Trophoblast cell (in vitro differentiated cells and primary cell): ENCODE results near the gene CTDSPL.

Experiments
- DNase-seq, 2 donors: peaks; one replicate each; pipeline ENCODE4 v3.0.0-alpha.2; 2016
- H2AFZ ChIP-seq: 2 replicates; pipeline ENCODE4 v1.6.1; 2013; ENCODE audit warnings: low read length, moderate library complexity, mild to moderate bottlenecking; ENCODE audit not compliant: insufficient read depth, poor library complexity
- H2AK5ac ChIP-seq: 2 replicates; pipeline ENCODE4 v1.6.1; 2013; ENCODE audit warnings: mild to moderate bottlenecking, low read length
- H2BK120ac ChIP-seq: 2 replicates; pipeline ENCODE4 v1.6.1; 2013; ENCODE audit warnings: low read length, mild to moderate bottlenecking, moderate library complexity; ENCODE audit not compliant: insufficient read depth, poor library complexity
- H2BK12ac ChIP-seq: 2 replicates; pipeline ENCODE4 v1.6.1; 2013; ENCODE audit warnings: mild to moderate bottlenecking, low read length, moderate library complexity
- H2BK5ac ChIP-seq: 2 replicates; pipeline ENCODE4 v1.6.1; 2013; ENCODE audit warnings: low read length, low read depth, moderate library complexity, mild to moderate bottlenecking; ENCODE audit not compliant: poor library complexity
- H3K14ac ChIP-seq: 2 replicates; pipeline ENCODE4 v1.6.1; 2013; ENCODE audit warnings: mild to moderate bottlenecking, low read length
- H3K18ac ChIP-seq: 2 replicates; pipeline ENCODE4 v1.6.1; 2013; ENCODE audit warnings: mild to moderate bottlenecking, low read length
- H3K23ac ChIP-seq: 2 replicates; pipeline ENCODE4 v1.6.1; 2013; ENCODE audit warnings: low read length
- H3K27ac ChIP-seq: 2 replicates; pipeline ENCODE4 v1.5.1; 2013; ENCODE audit warnings: low read depth, mild to moderate bottlenecking, inconsistent platforms, low read length, moderate library complexity
- H3K27me3 ChIP-seq: 2 replicates; pipeline ENCODE4 v1.6.1; 2013; ENCODE audit warnings: inconsistent platforms, mild to moderate bottlenecking, low read length, moderate library complexity; ENCODE audit not compliant: insufficient read depth
- H3K36me3 ChIP-seq, 2 experiments: 1 replicate in 1 of 2; 2 replicates in 1 of 2; pipeline ENCODE4 v1.6.1; 2013; ENCODE audit warnings: low read length in 2 of 2, mild to moderate bottlenecking in 2 of 2, moderate library complexity in 1 of 2; ENCODE audit not compliant: insufficient read depth in 2 of 2, control insufficient read depth in 1 of 2
- H3K4ac ChIP-seq: 2 replicates; pipeline ENCODE4 v1.6.1; 2013; ENCODE audit warnings: low read depth, mild to moderate bottlenecking, low read length, moderate library complexity
- H3K4me1 ChIP-seq, 2 experiments: 1 replicate in 1 of 2; 2 replicates in 1 of 2; pipeline ENCODE4 v1.6.1; 2013; ENCODE audit warnings: low read length in 2 of 2, mild to moderate bottlenecking in 2 of 2, moderate library complexity in 1 of 2; ENCODE audit not compliant: insufficient read depth in 2 of 2, control insufficient read depth in 1 of 2
- H3K4me2 ChIP-seq: 2 replicates; pipeline ENCODE4 v1.6.1; 2013; ENCODE audit warnings: inconsistent platforms, mild to moderate bottlenecking, low read length, moderate library complexity
- H3K4me3 ChIP-seq: 2 replicates; pipeline ENCODE4 v1.5.1; 2013; ENCODE audit warnings: mild to moderate bottlenecking, low read depth, low read length, inconsistent platforms
- H3K79me1 ChIP-seq: one replicate; pipeline ENCODE4 v1.6.1; 2013; ENCODE audit warnings: low read length
- H3K79me2 ChIP-seq: 2 replicates; pipeline ENCODE4 v1.6.1; 2013; ENCODE audit warnings: low read length, mild to moderate bottlenecking; ENCODE audit not compliant: control insufficient read depth, insufficient read depth, poor library complexity
- H3K9ac ChIP-seq: 2 replicates; pipeline ENCODE4 v1.6.1; 2013; ENCODE audit warnings: mild to moderate bottlenecking, low read length
- H3K9me3 ChIP-seq: 2 replicates; pipeline ENCODE4 v1.6.1; 2013; ENCODE audit warnings: low read depth, mild to moderate bottlenecking, control low read depth, inconsistent platforms, low read length; ENCODE audit not compliant: insufficient read depth
- H4K12ac ChIP-seq: 2 replicates; pipeline ENCODE4 v1.6.1; 2013; ENCODE audit warnings: low read depth, mild to moderate bottlenecking, low read length, moderate library complexity
- H4K8ac ChIP-seq: 2 replicates; pipeline ENCODE4 v1.6.1; 2013; ENCODE audit warnings: low read depth, mild to moderate bottlenecking, low read length, moderate library complexity
- H4K91ac ChIP-seq: one replicate; pipeline ENCODE4 v1.6.1; 2013; ENCODE audit warnings: low read depth, mild to moderate bottlenecking, low read length, moderate library complexity
- WGBS: extraction: QIAGEN DNeasy Blood & Tissue Kit; methylation state at CpG from one replicate; pipeline ENCODE4 v1.1.7; 2013; ENCODE audit warnings: missing lambda C conversion rate; ENCODE audit not compliant: insufficient read length, insufficient coverage; ENCODE audit errors: extremely low coverage; 5-methylcytosine and 5-hydroxymethylcytosine counted together

CTDSPL gene

GRCh38 chr3:37941608-37942508 is 80.2 kb downstream of the CTDSPL start:
- no peaks in the 10 kb centered on the region for H3K36me3 ChIP-seq
- H4K8ac ChIP-seq, result no peak overlapping the region
- no peaks in the 10 kb centered on the region for H3K27me3 ChIP-seq
- H3K4ac ChIP-seq, result no peak overlapping the region
- no peak overlapping the region for H4K12ac ChIP-seq
- peaks cover 38 to 48% of the 10 kb centered on the region in 2 experiments for H3K4me1 ChIP-seq
- no peak overlapping the region for H2BK12ac ChIP-seq
- no peak overlapping the region for H2AK5ac ChIP-seq
- peak overlapping the region; percentile 39 for H4K91ac ChIP-seq
- H2BK5ac ChIP-seq, result no peak overlapping the region
- no peak overlapping the region for H3K9ac ChIP-seq
- no peak overlapping the region for H3K23ac ChIP-seq
- peaks cover 4% of the 10 kb centered on the region for H3K79me2 ChIP-seq
- H2BK120ac ChIP-seq, result no peak overlapping the region
- no peak overlapping the region for H3K4me3 ChIP-seq
- no peak overlapping the region for H3K27ac ChIP-seq
- H2AFZ ChIP-seq, result no peak overlapping the region
- no CpG with 5 or more reads among the region's 12 CpGs for WGBS
- peak in 1 of 2 donors; percentile 39 for DNase-seq
- H3K14ac ChIP-seq, result no peak overlapping the region
- H3K4me2 ChIP-seq, result no peak overlapping the region
- no peaks in the 10 kb centered on the region for H3K9me3 ChIP-seq
- peaks cover 23% of the 10 kb centered on the region for H3K79me1 ChIP-seq
- peak overlapping the region; percentile 4 for H3K18ac ChIP-seq

GRCh38 chr3:37942646-37943045 is 81.0 kb downstream of the CTDSPL start:
- Histone ChIP-seq H4K8ac (no peak overlapping the region), H3K23ac (no peak overlapping the region), H2BK120ac (no peak overlapping the region), H3K4me1 (peaks cover 36 to 43% of the 10 kb centered on the region in 2 experiments), H3K14ac (no peak overlapping the region), H4K91ac (no peak overlapping the region), H3K27ac (no peak overlapping the region), H4K12ac (no peak overlapping the region), H3K9me3 (no peaks in the 10 kb centered on the region), H2AFZ (no peak overlapping the region), H3K79me2 (peaks cover 2% of the 10 kb centered on the region), H3K36me3 (no peaks in the 10 kb centered on the region), H3K4me3 (no peak overlapping the region), H3K4me2 (no peak overlapping the region), H3K4ac (no peak overlapping the region), H2BK5ac (no peak overlapping the region), H3K79me1 (peaks cover 18% of the 10 kb centered on the region), H3K18ac (no peak overlapping the region), H3K27me3 (no peaks in the 10 kb centered on the region), H2AK5ac (no peak overlapping the region), H2BK12ac (no peak overlapping the region), H3K9ac (no peak overlapping the region)
- DNase-seq, result no peak
- no CpG with 5 or more reads among the region's 2 CpGs for WGBS

GRCh38 chr3:37943126-37943525 is 81.4 kb downstream of the CTDSPL start:
- H3K14ac ChIP-seq, result no peak overlapping the region
- no peaks in the 10 kb centered on the region for H3K36me3 ChIP-seq
- peaks cover 18% of the 10 kb centered on the region for H3K79me1 ChIP-seq
- no peak overlapping the region for H4K8ac ChIP-seq
- H2BK120ac ChIP-seq, result no peak overlapping the region
- H3K27me3 ChIP-seq, result no peaks in the 10 kb centered on the region
- DNase-seq, result no peak
- no peaks in the 10 kb centered on the region for H3K9me3 ChIP-seq
- no peak overlapping the region for H3K9ac ChIP-seq
- no CpG with 5 or more reads among the region's 4 CpGs for WGBS
- H2AK5ac ChIP-seq, result no peak overlapping the region
- no peak overlapping the region for H3K27ac ChIP-seq
- no peak overlapping the region for H4K12ac ChIP-seq
- no peak overlapping the region for H2AFZ ChIP-seq
- H3K4me3 ChIP-seq, result no peak overlapping the region
- H4K91ac ChIP-seq, result no peak overlapping the region
- H2BK5ac ChIP-seq, result no peak overlapping the region
- H3K4me1 ChIP-seq, result peaks cover 32 to 38% of the 10 kb centered on the region in 2 experiments
- no peak overlapping the region for H3K23ac ChIP-seq
- H3K4me2 ChIP-seq, result no peak overlapping the region
- no peak overlapping the region for H3K4ac ChIP-seq
- no peak overlapping the region for H2BK12ac ChIP-seq
- H3K18ac ChIP-seq, result no peak overlapping the region
- peaks cover 2% of the 10 kb centered on the region for H3K79me2 ChIP-seq

- Histone ChIP-seq H3K18ac (no peak overlapping the region), H4K8ac (no peak overlapping the region), H3K4me2 (no peak overlapping the region), H2BK12ac (no peak overlapping the region), H2BK5ac (no peak overlapping the region), H3K27ac (peak overlapping the region; percentile 8), H4K12ac (no peak overlapping the region), H3K36me3 (no peaks in the 10 kb centered on the region), H3K79me2 (peaks cover 2% of the 10 kb centered on the region), H3K27me3 (no peaks in the 10 kb centered on the region), H2BK120ac (no peak overlapping the region), H4K91ac (no peak overlapping the region), H3K14ac (no peak overlapping the region), H2AK5ac (no peak overlapping the region), H3K4ac (no peak overlapping the region), H3K9me3 (no peaks in the 10 kb centered on the region), H3K4me3 (no peak overlapping the region), H3K9ac (no peak overlapping the region), H3K79me1 (peaks cover 16% of the 10 kb centered on the region), H2AFZ (no peak overlapping the region), H3K23ac (no peak overlapping the region), H3K4me1 (peaks cover 32 to 38% of the 10 kb centered on the region in 2 experiments)
- WGBS, result no CpG with 5 or more reads among the region's 8 CpGs
- peak in 1 of 2 donors; percentile 49 for DNase-seq
Observed at GRCh38 chr3:37943631-37944314, 82.1 kb downstream of the CTDSPL start.
